ENCODE results near the gene NTM.

DNA sequence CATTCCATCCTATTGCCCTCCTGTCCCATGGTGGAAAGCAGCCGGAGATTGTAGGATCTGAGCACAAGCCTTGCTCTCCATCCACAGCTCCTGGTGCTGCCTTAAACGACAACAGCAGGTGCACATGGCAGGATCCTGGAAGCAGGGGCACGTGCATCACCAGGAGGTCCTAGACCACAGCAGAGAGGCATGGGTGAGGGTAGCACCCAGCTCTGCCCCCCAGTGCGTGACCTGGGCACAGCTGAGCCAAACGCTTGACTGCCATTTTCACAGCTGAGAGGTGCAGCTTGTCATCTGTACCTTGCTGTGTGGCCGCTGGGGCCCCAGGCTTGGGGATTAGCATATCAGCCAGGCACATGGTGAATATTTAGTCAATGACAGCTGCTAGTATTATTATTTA, 92.7 kb downstream of the NTM start:
- TF ChIP-seq, protein P1, sequence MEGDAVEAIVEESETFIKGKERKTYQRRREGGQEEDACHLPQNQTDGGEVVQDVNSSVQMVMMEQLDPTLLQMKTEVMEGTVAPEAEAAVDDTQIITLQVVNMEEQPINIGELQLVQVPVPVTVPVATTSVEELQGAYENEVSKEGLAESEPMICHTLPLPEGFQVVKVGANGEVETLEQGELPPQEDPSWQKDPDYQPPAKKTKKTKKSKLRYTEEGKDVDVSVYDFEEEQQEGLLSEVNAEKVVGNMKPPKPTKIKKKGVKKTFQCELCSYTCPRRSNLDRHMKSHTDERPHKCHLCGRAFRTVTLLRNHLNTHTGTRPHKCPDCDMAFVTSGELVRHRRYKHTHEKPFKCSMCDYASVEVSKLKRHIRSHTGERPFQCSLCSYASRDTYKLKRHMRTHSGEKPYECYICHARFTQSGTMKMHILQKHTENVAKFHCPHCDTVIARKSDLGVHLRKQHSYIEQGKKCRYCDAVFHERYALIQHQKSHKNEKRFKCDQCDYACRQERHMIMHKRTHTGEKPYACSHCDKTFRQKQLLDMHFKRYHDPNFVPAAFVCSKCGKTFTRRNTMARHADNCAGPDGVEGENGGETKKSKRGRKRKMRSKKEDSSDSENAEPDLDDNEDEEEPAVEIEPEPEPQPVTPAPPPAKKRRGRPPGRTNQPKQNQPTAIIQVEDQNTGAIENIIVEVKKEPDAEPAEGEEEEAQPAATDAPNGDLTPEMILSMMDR (IDR thresholded peaks at IDR 0.05): no peak
- no peak for TF ChIP-seq POLR2A (IDR thresholded peaks at IDR 0.05)

All from esophagus squamous epithelium (tissue), 4 donors.